OCI-M2 (cell line): Measurements from ENCODE around the gene C11orf68.
A peak's percentile ranks its signal among the peaks of the same experiment; 100 is the strongest.
"Not testable (repeated sequence)": the region's sequence is repeated elsewhere in the genome, so short reads cannot be mapped to it uniquely, and the experiment has no call there.

Experiments
- DNase-seq: peaks from one replicate; lab custom pipeline; 2025; ENCODE audit not compliant: unreplicated experiment; lab: John Stamatoyannopoulos, UW

Gene C11orf68

DNA sequence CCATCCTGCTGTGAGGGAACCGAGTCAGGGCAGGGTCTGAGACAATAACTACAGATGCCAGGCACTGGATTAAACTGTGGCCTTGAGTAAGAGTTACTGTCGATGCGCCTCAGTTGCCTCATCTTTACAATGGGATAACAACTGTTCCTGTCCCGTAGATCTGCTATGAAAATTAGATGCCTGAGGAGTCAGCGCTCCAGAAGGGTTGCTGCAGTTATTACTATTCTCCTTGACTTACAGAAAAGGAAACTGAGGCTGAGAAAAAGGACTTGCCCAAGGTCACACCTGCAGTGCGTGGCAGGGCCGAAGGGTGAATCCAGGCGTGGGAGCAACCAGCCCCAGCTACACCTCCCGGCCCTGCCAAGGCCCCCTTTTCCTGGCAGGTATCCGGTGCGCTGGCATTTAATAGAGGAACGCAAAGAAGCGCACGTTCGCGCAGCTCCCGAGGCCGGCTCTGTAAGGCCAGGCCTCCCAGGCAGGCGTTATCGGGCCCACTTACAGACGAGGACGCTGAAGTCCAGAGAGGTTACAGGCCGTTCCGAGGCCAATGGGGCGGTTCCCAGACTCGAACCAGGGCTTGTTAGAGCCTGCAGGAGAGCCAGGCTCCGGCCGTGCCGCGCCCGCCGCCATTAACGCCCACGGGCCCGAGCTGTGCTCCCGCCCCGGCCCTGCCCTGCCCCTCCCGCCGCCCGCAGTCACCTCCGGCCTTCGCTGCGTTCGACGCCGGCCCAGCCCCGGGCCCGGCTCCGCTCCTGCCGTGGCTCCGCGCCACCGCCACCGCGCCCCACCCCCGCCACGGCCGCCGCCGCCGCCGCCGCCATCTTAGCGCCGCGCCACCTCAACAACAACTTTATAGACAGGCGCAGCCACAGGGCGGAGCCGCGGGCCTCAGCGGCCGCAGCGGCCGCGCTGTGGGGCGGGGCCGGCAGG is at the start of gene C11orf68:
Gene C11orf68 (minus strand): TSS at position 852 of the 930 bp plus-strand sequence. CDS start 31 bp downstream, at position 821.
- DNase-seq: no peak

DNA sequence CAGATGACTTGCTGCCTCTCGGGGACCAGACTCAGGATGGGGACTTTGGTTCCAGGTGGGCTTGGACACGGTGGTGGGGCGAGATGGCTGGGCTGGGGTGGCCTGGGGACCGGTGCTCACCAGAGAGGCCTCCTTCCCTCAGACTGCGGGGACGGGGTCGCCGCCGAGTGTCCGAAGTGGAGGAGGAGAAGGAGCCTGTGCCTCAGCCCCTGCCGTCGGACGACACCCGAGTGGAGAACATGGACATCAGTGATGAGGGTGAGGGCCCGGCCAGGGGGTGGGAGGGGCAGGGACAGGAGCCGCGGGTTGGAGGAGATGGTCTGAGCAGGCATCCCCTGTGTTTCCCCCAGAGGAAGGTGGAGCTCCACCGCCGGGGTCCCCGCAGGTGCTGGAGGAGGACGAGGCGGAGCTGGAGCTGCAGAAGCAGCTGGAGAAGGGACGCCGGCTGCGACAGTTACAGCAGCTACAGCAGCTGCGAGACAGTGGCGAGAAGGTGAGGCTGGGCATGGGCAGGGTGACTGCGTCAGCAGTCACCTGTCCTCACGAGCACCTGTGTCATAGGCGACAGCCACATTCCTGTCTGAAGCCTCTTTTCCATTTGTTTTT is 48.6 kb upstream of the C11orf68 start:
- DNase-seq: no peak

DNA sequence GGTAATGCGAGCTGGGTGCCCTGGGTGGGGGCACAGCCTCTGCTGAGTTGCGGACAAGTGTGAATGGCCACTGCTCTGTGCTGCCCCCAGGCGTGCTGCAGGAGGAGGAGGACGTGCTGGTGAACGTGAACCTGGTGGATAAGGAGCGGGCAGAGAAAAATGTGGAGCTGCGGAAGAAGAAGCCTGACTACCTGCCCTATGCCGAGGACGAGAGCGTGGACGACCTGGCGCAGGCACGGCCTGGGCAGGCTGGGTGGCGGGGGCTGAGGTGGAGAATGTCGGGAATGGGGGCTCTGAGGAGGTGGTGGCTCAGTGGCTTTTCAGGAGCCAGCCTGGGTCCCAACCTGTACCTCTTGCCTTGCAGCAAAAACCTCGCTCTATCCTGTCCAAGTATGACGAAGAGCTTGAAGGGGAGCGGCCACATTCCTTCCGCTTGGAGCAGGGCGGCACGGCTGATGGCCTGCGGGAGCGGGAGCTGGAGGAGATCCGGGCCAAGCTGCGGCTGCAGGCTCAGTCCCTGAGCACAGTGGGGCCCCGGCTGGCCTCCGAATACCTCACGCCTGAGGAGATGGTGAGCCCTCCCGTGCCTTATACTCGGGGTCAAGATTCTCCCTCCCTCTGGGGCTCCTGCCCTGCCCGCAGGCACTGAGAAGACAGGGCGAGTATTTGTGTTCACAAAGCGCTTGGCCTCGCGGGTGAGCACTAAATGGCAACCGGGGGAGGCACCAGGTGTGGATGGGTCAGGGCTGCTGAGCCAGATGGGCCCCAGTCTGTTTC is 47.3 kb upstream of the C11orf68 start:
- DNase-seq: no peak

DNA sequence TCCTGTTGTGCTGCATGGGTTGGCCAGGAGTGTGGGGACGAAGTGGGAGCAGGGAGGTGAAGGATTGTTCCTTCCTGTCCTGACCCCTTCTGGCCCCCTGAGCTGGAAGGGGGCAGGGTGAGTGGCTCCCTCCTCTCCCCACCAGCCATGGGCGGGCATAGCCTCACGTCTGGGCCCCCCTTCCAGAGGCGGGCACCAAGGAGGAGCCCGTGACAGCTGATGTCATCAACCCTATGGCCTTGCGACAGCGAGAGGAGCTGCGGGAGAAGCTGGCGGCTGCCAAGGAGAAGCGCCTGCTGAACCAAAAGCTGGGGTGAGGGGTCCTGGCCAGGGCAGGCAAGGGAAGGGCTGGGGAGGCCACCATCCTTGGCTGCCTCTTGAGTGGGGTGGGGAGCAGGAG is 46.0 kb upstream of the C11orf68 start:
- no peak for DNase-seq

DNA sequence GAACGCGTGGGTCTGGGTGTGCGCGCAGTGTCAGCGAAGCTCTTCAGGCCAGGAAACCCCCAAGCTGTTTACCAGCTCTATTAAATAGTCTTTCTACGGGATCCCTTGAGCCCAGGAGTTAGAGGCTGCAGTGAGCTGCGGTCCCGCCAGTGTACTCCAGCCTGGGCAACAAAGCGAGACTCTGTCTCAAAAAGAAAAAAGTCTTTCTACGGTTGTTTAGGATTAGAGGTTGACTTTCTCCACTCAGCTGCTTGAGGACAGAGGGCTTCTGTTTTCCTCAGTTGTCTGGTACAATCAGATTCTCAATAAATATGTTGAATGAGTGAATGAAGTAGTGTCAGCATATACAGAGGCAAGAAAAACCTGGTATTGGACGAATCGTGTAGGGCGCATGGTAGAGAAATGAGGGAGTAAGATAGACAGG is 43.3 kb upstream of the C11orf68 start:
- DNase-seq: no peak

DNA sequence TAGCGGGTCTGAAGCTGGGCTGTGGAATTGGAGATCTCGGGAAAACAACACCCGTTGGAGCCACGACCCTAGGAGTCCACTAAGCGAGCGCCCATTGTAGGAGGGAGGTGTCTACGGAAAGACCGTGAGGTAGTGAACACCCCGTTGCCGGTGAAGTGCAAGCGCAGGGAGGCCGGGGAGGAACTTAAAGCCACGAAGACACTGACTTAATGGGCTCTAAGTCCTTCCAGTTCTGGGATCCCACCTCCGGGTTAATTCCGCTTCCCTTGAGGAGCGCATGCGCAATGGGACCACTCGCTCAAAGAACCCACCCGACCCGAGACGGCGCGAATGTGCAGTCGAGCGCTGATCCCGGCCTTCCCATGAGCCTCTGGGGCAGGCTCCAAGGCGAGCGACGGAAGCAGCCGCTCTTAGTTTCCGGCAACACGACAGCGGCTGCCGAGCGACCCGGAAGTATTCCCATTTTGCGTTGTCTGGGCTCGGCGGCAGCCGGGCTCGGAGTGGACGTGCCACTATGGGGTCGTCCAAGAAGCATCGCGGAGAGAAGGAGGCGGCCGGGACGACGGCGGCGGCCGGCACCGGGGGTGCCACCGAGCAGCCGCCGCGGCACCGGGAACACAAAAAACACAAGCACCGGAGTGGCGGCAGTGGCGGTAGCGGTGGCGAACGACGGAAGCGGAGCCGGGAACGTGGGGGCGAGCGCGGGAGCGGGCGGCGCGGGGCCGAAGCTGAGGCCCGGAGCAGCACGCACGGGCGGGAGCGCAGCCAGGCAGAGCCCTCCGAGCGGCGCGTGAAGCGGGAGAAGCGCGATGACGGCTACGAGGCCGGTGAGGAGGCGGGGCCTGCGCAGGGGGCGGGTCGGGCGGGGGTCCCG is 42.6 kb upstream of the C11orf68 start, which contains the start of gene SART1:
Gene SART1 (plus strand): TSS at position 468 of the 874 bp plus-strand sequence. CDS start 47 bp downstream, at position 515.
- DNase-seq: peak; percentile 68

DNA sequence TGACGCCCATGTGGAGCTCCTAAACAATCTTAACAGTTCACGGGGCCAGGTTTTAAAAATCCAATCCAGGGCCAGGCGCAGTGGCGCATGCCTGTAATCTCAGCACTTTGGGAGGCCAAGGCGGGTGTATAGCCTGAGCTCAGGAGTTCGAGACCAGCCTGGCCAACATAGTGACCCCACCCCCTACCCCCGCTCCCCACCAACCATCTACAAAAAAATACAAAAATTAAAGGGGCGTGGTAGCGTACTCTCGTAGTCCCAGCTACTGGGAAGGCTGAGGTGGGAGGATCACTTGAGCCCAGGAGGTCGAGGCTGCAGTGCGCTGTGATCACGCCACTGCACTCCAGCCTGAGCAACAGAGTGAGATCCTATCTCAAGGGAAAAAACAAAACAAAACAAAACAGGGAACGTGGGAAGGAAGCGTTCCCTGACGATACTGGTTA is 42.0 kb upstream of the C11orf68 start:
- no peak for DNase-seq

DNA sequence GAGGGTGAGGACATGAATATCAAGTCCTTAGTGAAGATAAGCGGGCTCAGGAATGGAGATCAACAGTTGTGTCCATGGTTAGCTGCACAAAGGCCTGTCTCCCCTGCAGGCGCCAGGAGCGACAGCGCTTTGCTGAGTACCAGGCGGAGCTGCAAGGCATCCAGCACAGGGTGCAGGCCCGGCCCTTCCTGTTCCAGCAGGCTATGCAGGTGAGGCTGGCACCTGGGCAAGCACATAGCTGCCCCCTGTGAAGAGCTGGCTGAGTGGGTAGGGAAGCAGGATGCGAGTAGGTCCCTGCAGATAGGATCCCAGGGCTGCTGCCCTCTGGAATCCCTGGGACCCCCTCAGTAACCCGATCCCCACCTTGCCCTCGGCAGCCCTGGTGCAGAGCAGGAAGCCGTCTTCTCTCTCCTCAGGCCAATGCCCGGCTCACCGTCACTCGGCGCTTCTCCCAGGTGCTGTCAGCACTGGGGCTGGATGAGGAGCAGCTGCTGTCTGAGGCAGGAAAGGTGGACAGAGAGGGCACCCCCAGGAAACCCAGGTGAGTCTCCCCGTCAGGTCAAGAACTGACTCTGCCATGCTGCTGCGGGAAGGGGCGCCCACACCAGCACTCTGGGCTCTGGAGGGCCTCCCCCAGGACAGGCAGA is 40.0 kb upstream of the C11orf68 start:
- no peak for DNase-seq

DNA sequence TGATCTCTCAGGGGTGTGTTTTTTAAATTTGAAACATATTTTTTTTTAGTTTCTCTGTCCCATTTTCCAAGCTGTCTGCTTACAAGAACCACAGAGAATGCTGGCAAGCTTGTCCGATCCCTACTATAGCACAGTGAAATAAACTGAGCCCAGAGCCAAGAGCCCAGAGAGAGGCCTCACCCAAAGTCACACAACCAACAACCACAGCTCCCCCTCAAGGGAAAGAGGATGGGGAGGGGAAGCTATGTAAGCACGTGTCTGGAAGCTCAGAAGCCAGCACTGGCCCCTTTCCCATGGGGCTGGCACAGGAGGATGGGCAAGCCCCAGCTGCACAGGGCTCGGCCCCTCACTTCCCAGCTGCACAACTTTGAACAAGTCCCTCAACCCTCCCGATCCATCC is 39.4 kb upstream of the C11orf68 start:
- no peak for DNase-seq

DNA sequence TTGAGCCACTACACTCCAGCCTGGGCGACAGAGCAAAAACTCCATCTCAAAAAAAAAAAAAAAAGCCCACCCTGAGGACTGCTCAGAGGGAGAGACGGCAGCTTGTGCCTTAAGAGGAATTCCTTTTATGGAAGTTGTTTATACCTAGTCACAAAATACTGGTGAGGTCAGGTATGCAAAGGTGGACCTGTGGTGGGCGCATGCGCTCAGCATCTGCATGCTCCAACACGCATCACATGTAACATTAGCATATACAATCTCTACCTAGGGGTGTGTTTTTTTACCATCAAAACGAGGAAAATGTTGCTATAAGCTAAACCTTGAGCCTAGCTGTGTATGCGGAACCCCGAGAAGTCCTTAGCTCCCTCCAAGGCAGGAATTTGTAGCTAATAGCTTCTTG is 35.9 kb upstream of the C11orf68 start:
- DNase-seq: no peak

DNA sequence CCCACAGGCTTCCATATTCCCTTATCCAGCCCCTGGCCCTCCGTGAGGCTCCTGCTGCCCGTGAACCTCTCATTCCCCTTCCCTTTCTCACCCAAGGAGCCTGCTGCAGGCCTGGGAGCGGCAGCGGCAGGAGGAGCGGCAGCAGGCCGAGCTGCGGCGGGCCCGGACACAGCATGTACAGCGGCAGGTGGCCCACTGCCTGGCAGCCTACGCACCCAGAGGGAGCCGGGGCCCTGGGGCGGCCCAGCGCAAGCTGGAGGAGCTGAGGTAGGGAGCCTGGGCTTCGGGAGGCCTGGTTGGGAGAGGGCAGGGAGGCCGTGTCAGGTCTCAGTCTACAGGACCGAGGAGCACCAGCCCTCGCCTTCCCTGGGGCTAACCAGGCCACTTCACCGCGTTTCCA is 34.6 kb upstream of the C11orf68 start:
- DNase-seq: no peak

DNA sequence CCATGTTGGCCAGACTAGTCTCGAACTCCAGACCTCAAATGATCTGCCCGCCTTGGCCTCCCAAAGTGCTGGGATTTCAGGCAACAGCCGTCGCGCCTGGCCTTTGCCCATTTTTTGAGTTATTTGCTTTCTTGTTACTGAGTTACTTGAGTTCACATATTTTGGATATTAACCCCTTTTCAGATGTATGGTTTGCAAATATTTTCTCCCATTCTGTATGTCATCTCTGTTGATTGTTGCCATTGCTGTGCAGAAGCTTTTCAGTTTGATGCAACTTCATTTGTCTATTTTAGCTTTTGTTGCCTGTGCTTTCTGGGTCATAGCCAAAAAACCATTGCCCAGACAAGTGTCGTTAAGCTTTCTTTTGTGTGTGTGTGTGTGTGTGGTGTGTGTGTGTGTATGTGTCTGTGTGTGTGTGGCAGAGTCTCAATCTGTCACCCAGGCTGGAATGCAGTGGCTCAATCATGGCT is 33.2 kb upstream of the C11orf68 start:
- no peak for DNase-seq

DNA sequence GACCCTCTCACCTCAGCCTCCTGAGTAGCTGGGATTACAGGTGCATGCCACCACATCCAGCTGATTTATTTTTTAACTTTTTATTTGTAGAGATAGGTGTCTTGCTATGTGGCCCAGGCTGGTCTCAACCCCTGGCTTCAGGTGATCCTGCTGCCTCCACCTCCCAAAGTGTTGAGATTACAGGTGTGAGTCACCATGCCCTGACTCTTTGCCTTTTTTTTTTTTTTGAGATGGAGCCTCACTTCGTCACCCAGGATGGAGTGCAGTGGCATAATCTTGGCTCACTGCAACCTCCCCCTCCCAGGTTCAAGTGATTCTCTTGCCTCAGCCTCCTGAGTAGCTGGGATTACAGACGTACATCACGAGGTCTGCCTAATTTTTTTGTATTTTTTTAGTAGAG is 32.8 kb upstream of the C11orf68 start:
- DNase-seq: not testable (repeated sequence)

DNA sequence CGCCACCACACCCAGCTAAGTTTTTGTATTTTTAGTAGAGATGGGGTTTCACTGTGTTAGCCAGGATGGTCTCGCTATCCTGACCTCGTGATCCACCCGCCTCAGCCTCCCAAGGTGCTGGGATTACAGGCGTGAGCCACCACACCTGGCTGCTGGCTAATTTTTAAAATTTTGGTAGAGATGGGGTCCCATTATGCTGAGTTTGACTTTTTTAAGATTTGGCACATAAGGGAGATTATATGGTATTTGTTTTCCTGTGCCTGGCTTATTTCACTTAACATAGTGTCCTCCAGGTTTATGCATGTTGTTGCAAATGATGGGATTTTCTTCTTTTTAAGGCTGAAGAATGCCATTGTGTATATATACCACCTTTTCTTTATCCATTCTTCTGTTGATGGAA is 31.8 kb upstream of the C11orf68 start:
- DNase-seq: not testable (repeated sequence)

DNA sequence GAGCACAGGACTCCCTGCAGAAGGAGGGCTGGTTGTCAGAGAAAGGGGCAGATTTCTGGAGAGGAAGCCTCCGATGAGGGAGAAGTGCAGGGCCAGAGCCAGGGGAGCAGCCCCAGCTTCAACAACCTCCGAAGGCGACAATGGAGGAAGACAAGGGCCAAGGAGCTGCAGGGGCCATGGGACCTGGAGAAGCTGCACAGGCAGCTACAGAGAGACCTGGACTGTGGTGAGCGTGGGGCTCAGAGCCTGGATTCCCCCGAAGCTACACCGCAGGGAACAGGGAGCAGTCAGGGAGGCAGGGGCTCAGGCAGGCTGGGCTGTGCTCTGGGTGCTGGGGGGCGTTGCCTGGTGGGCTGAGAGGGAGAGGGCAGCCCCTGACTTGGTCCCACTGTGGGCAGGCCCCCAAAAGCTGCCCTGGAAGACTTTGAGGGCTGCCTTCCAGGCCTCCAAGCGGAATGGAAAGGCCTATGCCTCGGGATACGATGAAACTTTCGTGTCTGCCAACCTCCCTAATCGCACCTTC is 28.8 kb upstream of the C11orf68 start:
- DNase-seq: no peak

DNA sequence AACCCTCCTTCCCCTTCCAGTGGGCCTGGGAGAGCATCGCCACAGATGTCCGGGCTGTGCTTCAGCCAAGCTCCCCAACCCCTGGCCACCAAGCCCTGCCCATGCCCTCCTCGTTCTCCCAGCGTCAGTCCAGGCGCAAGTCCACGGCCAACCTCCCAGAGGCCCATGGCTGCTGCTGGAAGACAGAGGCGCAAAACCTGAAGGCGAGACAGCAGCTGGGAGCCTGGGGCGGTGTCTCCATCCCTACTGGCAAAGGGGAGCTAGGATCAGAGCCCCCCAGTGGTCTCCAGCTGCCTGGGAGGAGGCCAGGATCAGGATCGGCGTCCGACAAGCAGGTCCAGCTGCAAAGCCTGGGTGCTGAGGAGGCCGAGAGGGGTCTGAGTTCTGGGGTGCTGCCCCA is 28.3 kb upstream of the C11orf68 start:
- no peak for DNase-seq

DNA sequence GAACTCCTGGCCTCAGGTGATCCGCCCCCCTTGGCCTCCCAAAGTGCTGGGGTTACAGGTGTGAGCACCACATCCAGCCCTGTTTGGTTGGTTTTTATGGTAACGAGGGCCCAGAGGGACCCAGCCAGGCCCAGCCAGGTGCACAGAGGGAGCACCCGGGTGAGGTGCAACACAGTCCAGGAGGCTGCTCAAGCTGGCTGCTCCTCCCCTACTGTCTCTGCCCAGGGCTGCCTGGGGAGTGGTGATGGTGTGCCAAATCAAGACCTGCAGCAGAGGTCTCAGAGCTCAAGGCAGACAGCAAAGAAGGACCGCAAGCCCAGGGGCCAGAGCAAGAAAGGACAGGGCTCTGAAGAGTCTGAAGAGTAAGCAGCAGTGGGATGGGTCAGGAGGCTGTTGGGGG is 27.8 kb upstream of the C11orf68 start:
- no peak for DNase-seq

DNA sequence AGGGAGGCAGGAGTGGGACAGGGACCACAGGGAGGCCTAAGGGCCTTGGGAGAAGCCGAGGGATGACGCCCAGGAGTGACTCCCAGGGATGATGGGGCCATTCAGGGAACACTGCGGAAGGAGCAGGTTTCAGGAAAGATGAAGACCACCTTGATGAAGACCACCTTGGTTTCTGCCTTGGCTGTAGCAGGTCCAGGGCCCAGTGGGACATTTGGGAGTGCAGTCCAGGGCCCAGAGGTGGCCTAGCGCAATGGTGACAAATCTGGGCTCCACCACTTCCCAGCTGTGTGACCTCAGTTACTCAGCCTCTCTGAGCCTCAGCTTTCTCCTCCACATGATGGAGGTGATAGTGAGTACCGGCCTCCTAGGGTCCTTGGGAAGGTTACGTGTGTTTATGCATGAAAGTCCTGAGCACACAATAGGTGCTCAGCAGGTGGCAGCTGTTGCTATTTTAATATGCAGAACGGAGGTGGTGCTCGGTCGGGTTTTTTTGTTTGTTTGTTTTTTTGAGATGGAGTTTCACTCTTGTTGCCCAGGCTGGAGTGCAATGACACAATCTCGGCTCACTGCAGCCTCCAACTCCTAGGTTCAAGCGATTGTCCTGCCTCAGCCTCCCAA is 27.2 kb upstream of the C11orf68 start:
- no peak for DNase-seq

DNA sequence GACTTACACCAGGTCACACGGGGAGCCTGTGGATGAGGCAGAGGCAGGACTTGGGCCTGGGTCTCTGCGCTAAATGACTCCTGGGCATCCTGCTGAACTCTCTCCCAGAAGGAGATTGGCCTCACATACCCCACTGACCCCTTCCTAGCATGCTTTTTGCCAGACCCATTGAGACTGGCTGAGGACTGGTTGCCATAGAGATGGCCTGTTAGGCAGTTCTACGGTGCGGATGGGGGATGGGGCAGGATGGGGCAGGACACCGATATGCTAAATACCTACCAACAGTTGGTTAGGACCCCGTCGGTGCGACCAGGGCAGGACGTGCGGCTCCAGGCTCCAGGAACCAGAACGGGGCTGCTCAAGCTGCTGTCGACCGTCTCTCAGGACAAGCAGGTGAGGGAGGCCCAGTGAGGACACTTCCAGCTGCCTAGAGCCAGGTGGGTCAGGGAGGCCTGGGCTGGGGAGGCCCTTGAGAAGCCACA is 26.6 kb upstream of the C11orf68 start, which contains the start of gene TSGA10IP:
Gene TSGA10IP (plus strand): TSS at position 51 of the 482 bp plus-strand sequence. CDS start 196 bp downstream, at position 247.
- no peak for DNase-seq
